NCI-H226 (cell line): Measurements from ENCODE around the gene SMARCAL1.

ENCODE experiments used
- DNase-seq: peaks from one replicate; pipeline ENCODE4 v3.0.0-alpha.2; 2015

SMARCAL1 gene

DNA sequence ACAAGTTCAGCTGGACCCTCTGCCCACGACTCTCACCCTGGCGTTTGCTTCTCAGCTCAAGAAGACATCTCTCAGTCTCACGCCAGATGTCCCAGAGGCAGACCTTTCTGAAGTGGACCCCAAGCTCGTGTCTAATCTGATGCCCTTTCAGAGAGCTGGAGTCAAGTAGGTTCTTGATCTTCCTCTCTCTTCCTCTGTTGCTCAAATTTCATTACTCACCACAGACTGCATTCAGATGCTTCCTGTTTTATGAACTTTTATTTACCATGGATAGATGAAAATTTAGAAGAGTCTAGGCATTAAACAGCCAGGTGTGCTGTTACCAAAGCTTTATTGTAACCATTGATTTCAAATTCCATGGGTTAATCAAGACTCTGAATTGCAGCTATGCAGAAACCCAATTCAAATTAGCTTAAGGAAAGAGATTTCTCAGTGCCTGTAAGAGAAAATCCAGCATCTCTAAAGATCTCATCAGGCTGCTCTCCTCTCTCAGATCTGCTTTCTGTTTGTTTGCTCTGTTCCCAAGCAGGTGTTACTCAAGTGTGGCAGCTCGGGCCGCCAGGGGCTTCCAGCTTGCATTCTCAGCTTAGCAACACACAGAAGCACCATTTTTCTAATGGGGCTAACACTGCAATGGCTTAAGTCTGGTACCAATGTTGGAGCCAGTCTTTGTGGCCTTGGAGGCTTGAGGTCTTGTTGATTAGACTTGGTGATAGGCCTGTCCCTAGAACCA is 16.5 kb downstream of the SMARCAL1 start:
- no peak for DNase-seq

- no peak for DNase-seq
Measured at GRCh38 chr2:216429428-216429827, 17.1 kb downstream of the SMARCAL1 start.

DNA sequence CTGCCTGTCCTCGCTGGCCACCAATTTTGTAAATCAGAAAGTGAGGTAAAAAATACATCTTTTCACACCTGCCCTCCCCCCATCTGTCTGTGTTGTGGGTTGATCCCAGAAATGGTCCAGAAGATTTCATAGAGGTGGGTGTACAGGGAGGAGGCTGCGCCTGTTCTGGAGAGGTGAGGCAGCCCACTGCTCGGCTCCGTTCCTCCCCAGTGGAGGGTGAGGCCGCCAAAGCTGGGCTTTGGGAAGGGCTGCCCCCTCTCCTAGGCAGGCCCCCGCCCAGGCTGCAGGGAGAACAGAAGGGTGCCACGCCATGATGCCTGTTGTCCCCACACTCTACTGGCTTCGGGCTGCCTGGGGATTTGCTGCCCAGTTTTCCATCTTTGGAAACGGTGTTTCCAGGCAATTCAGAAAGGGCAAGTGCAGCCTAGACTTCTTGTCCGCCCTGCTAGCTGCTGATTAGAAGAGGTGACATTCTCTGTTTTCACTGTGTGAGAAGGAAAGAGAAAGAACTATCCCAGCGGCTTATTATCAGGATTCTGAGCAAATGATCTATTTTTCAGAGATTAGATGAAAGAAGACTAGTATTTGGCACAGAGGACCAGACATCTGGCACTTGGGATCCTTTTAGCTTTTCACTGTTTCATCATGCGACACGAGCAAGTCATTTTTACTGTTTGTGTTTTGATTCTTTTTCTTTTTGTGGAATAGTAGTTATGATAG is 18.7 kb downstream of the SMARCAL1 start:
- DNase-seq = no peak

DNA sequence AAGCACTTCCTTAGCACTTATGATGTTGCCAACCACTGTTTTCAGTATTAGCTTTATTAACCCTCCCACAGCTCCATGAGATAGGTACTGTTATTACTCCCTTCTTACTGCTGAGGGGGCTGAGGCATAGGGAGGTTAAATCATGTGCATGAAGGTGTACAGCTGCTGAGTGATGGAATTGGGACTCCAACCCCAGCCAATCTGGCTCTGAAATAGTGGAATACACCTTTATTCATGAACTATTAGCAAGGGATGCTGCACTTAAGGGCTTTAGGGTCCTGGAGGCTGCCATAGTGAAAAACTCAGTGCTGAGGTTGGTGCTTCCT is 19.2 kb downstream of the SMARCAL1 start:
- DNase-seq = no peak

DNA sequence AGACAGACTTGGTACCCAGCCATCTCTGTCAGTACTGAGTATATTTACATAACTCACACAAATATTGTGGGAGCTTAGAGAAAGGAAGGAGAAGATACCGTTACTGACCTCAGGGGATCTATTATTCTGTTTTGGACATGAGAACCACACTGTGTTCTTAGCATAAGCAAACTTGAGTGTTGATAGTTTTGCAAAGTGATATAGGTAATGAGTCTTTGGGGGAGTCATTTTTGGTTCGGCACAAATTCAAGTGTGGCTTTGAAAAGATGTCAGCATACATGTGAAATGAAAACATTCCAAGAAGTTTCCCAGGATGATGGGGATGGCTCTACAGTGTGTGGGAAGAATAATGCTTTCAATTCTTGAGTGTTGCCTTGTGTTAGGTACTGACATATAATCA is 24.1 kb downstream of the SMARCAL1 start:
- DNase-seq = no peak

DNA sequence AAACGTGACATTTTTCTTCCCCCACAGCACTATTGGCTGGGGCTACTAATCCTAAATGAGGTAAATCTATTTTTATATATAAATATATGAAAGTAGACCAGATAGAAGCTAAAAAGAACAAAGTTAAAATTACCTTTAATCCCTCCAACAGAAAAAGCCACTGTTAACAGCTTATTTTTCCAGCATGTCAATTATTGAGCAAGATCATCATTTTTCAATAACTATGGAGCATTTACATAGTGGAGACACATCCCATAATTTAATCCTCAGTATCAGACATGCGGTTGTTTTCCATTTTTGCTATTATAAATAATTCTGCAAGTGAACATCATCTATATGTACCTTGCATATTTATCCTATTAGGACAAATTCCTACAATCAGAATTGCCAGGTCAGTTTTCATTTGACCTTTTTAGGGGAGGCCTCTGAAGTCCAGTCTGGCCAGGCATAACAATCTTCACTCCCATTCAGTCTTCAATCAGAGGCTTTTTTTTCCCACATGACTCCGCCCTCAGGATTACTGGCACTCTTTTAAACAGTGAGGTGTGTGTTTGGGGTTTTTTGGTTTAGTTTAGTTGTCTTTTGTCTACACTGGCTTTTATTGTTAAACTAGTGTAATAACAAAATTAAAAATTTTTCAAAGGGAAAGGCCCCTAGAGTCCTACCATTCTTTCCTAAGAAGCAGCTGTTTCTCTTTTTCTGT is 29.2 kb downstream of the SMARCAL1 start:
- no peak for DNase-seq

DNA sequence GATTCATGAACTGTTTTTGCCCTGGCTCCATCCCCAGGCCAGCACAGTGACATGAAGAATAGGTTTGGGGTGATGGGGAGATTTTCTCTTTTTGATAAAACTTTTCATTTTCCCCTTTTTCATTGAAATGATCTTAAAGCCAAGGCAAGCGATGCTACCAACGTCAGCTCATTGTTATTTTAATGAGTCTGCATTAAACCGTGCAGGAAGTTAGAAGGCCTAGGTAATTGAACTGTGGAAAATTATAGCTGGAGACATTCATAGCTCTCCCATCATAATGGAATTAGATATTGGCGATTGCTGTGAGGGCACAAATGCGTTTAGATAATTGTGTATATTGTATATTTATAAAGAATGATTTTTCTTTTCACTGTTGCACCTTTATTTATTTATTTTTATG is 33.2 kb downstream of the SMARCAL1 start:
- DNase-seq = no peak

DNA sequence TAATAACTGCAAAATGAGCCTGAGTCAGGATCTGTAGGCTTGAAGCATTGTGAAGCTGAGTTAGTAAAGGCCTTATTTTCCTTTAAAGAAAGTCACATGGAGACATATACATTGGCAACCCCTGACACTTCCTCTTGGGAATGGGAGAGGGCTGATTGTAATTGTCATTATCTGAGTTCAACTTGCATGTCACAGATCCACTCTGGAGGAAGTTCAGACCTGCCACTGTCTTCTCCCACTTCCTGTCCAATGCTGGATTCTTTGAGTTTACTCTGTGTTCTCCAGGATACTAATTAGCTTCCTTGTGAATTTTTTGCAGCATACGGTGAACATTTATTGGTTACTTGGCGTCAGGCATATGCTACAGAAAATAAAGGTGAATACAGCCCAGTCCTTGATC is 34.1 kb downstream of the SMARCAL1 start:
- DNase-seq = no peak

- no peak for DNase-seq
Measured at GRCh38 chr2:216447293-216447692, 35.0 kb downstream of the SMARCAL1 start.

- DNase-seq = no peak
Measured at GRCh38 chr2:216448829-216449228, 36.5 kb downstream of the SMARCAL1 start.

GRCh38 chr2:216450346-216450745 is 38.1 kb downstream of the SMARCAL1 start:
- DNase-seq = no peak

DNA sequence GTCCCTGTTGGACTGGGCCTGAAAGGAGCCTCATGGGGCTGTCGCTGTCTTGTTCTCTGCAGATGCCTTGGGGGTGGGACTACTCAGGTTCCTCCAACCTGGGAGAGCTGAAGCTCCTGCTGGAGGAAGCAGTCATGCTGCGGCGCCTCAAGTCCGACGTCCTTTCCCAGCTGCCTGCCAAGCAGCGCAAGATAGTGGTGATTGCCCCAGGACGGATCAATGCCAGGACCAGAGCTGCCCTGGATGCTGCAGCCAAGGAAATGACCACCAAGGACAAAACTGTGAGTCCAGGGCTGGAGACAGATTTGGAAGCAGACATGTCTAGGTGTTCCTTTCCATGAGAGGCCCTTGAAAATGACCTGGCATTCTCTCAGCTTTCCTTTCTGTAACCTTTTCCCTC is 38.5 kb downstream of the SMARCAL1 start:
- no peak for DNase-seq

GRCh38 chr2:216453955-216454614 is 41.8 kb downstream of the SMARCAL1 start:
- DNase-seq = no peak

GRCh38 chr2:216463148-216463547 is 50.9 kb downstream of the SMARCAL1 start:
- no peak for DNase-seq

GRCh38 chr2:216464104-216464720 is 51.9 kb downstream of the SMARCAL1 start:
- no peak for DNase-seq

- DNase-seq = no peak
Measured at GRCh38 chr2:216465579-216466195, 53.4 kb downstream of the SMARCAL1 start.

DNA sequence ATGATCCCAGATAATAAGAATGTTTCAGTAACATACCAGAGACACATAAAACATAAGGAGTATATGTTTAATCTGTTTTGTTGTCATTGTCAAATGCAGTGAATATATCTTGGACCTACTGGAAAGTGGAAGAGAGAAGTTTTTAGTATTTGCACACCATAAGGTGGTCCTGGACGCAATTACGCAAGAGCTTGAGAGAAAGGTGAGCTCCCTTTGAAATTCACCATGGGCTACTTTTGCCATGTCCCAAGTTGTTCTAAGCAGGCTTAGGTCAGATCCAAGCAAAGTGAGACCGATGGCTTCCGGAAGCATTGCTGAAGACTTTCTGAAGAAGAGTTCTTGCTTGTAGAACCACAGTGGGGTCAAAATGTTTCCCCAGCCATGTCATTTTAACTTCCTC is 55.6 kb downstream of the SMARCAL1 start:
- no peak for DNase-seq

- DNase-seq = no peak
Measured at GRCh38 chr2:216469661-216470060, 57.4 kb downstream of the SMARCAL1 start.

- no peak for DNase-seq
Measured at GRCh38 chr2:216473187-216473586, 60.9 kb downstream of the SMARCAL1 start.

GRCh38 chr2:216474925-216475670 is 62.8 kb downstream of the SMARCAL1 start:
- DNase-seq = no peak

DNA sequence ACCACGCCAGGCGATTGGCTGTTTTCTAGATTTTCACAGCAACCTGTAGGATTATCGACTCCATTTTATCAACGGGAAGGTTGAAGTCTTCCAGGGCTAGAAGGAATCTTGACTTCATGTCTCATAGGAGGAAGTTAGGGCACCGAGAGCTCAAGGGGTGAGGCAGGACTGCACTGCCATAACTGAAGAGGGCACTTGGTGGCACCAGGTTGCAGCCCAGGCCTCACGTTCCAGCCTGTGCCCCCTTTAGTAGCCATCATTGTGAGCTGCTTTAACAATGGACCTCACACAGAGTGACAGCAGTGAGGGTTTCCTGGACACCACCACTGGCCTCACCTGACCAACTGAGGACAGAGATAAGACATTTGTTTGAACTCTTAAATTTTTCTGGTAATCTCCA is 63.5 kb downstream of the SMARCAL1 start:
- no peak for DNase-seq
